HL-60/S4 treated with retinoic acid at 250 ng/mL for 4 days and 3 days (cell line): Measurements from ENCODE around the gene ASCC1.
"Not testable (repeated sequence)": the region's sequence is repeated elsewhere in the genome, so short reads cannot be mapped to it uniquely, and the experiment has no call there.

Source experiments
- in situ Hi-C: fragments of 300-500 bp; cut with MboI; formaldehyde crosslinking; loops from 2 replicates; pipeline ENCODE4 v1.7.0; 2022; ENCODE audit warnings: low sequenced_read_pairs

Gene ASCC1

GRCh38 chr10:72133517-72133916 is 82.6 kb downstream of the ASCC1 start:
- in situ Hi-C loops: no loop called here

- in situ Hi-C loops: no loop called here
These were observed 83.2 kb downstream of the ASCC1 start for GRCh38 chr10:72132854-72133253.

- in situ Hi-C loops: no loop called here
These were observed 88.5 kb downstream of the ASCC1 start for GRCh38 chr10:72127571-72127970.

- in situ Hi-C loops: no loop called here
These were observed 89.2 kb downstream of the ASCC1 start for GRCh38 chr10:72126872-72127232.

GRCh38 chr10:72126184-72126871 is 89.7 kb downstream of the ASCC1 start:
- in situ Hi-C loops: no loop called here

GRCh38 chr10:72124989-72125388 is 91.1 kb downstream of the ASCC1 start:
- in situ Hi-C loops: no loop called here

GRCh38 chr10:72124381-72124780 is 91.7 kb downstream of the ASCC1 start:
- in situ Hi-C loops: no loop called here

- in situ Hi-C loops: no loop called here
These were observed 92.5 kb downstream of the ASCC1 start for GRCh38 chr10:72123616-72124015.

- in situ Hi-C loops: no loop called here
These were observed 93.9 kb downstream of the ASCC1 start for GRCh38 chr10:72122221-72122620.

- in situ Hi-C loops: no loop called here
These were observed 94.7 kb downstream of the ASCC1 start for GRCh38 chr10:72121389-72121788.

- in situ Hi-C loops: no loop called here
These were observed 99.7 kb downstream of the ASCC1 start for GRCh38 chr10:72116372-72116771.

GRCh38 chr10:72114706-72115450 is 101.2 kb downstream of the ASCC1 start:
- in situ Hi-C loops: no loop called here

GRCh38 chr10:72110673-72111401 is 105.2 kb downstream of the ASCC1 start:
- in situ Hi-C loops: no loop called here

- in situ Hi-C loops: no loop called here
These were observed 106.4 kb downstream of the ASCC1 start for GRCh38 chr10:72109636-72110157.

- in situ Hi-C loops: no loop called here
These were observed 107.0 kb downstream of the ASCC1 start for GRCh38 chr10:72108830-72109635.

- in situ Hi-C loops: not testable (repeated sequence)
These were observed 108.1 kb downstream of the ASCC1 start for GRCh38 chr10:72108004-72108370.

- in situ Hi-C loops: no loop called here
These were observed 108.6 kb downstream of the ASCC1 start for GRCh38 chr10:72107325-72108003.

GRCh38 chr10:72106896-72107295 is 109.2 kb downstream of the ASCC1 start:
- in situ Hi-C loops: no loop called here

- in situ Hi-C loops: no loop called here
These were observed 109.8 kb downstream of the ASCC1 start for GRCh38 chr10:72106154-72106849.

- in situ Hi-C loops: no loop called here
These were observed 110.4 kb downstream of the ASCC1 start for GRCh38 chr10:72105710-72106109.
